DMS53 (cell line): ENCODE measurements around the gene CEACAM19.
"Not testable (repeated sequence)": the region's sequence is repeated elsewhere in the genome, so short reads cannot be mapped to it uniquely, and the experiment has no call there.

Source experiments
- DNase-seq: peaks from one replicate; lab custom pipeline; 2025; lab: John Stamatoyannopoulos, UW

CEACAM19 gene

GRCh38 chr19:44645407-44646048 is 25.8 kb upstream of the CEACAM19 start:
- peak; percentile 23 for DNase-seq

- DNase-seq: no peak
These were observed 25.2 kb upstream of the CEACAM19 start for GRCh38 chr19:44646049-44646416.

GRCh38 chr19:44647144-44647543 is 24.1 kb upstream of the CEACAM19 start:
- DNase-seq: no peak

GRCh38 chr19:44648631-44649251 is 22.5 kb upstream of the CEACAM19 start:
- DNase-seq: no peak

GRCh38 chr19:44649578-44650145 is 21.6 kb upstream of the CEACAM19 start:
- no peak for DNase-seq

- DNase-seq: no peak
These were observed 17.9 kb upstream of the CEACAM19 start for GRCh38 chr19:44653343-44653742.

- DNase-seq: peak; percentile 67
These were observed 17.1 kb upstream of the CEACAM19 start for GRCh38 chr19:44653977-44654774.

GRCh38 chr19:44657211-44657921 is 13.9 kb upstream of the CEACAM19 start:
- DNase-seq: peak; percentile 68

- no peak for DNase-seq
These were observed 13.1 kb upstream of the CEACAM19 start for GRCh38 chr19:44658069-44658733.

- DNase-seq: peak; percentile 85
These were observed 11.2 kb upstream of the CEACAM19 start for GRCh38 chr19:44660081-44660480.

GRCh38 chr19:44661205-44661604 is 10.1 kb upstream of the CEACAM19 start:
- DNase-seq: no peak

GRCh38 chr19:44661904-44662303 is 9.4 kb upstream of the CEACAM19 start:
- no peak for DNase-seq

GRCh38 chr19:44662691-44663385 is 8.4 kb upstream of the CEACAM19 start:
- no peak for DNase-seq

- no peak for DNase-seq
These were observed 7.3 kb upstream of the CEACAM19 start for GRCh38 chr19:44663996-44664395.

- DNase-seq: no peak
These were observed 6.3 kb upstream of the CEACAM19 start for GRCh38 chr19:44664976-44665375.

- peak; percentile 23 for DNase-seq
These were observed 4.3 kb upstream of the CEACAM19 start for GRCh38 chr19:44666852-44667556.

- peak; percentile 16 for DNase-seq
These were observed 2.1 kb upstream of the CEACAM19 start for GRCh38 chr19:44668985-44669764.

GRCh38 chr19:44670027-44670426 is 1.3 kb upstream of the CEACAM19 start:
- not testable (repeated sequence) for DNase-seq

GRCh38 chr19:44672226-44672625 is 944 bp downstream of the CEACAM19 start:
- DNase-seq: peak; percentile 17
